Measurements from ENCODE around the gene CUL7.

The CUL7 gene

GRCh38 chr6:43091020-43091419 is 37.4 kb upstream of the CUL7 start:
- Histone ChIP-seq H3K4me1 (ENCODE audit: insufficient read depth, low read length, poor library complexity, severe bottlenecking) (peaks cover 26% of the 10 kb centered on the region), H3K4me2 (ENCODE audit: low read depth, low read length, poor library complexity, severe bottlenecking) (no peak overlapping the region), H3K4me3 (ENCODE audit: low read length, poor library complexity, severe bottlenecking) (no peak overlapping the region), H4K20me1 (ENCODE audit: insufficient read depth, low read length, poor library complexity, severe bottlenecking) (peaks cover 17% of the 10 kb centered on the region), H3K36me3 (ENCODE audit: insufficient read depth, low read length) (no peaks in the 10 kb centered on the region), H3K79me2 (ENCODE audit: insufficient read depth, low read length) (peaks cover 76% of the 10 kb centered on the region), H3F3A (ENCODE audit: low read depth) (no peaks in the 10 kb centered on the region), H3K9me3 (ENCODE audit: insufficient read depth, low read depth, low read length) (no peaks in the 10 kb centered on the region), H3K9ac (ENCODE audit: low read depth, low read length, poor library complexity, severe bottlenecking) (no peak overlapping the region), H3K27me3 (ENCODE audit: insufficient read depth, low read length, poor library complexity, severe bottlenecking) (no peaks in the 10 kb centered on the region), H2AFZ (ENCODE audit: low read length) (no peak overlapping the region), H3K9me2 (replicated peaks; ENCODE audit: low read depth, low read length) (no peaks in the 10 kb centered on the region)
- TF ChIP-seq EZH2phosphoT487 (IDR thresholded peaks at IDR 0.05; ENCODE audit: borderline replicate concordance) (no peak), CTCF (conservative IDR thresholded peaks at IDR 0.05; ENCODE audit: low read length) (no peak)

DNA sequence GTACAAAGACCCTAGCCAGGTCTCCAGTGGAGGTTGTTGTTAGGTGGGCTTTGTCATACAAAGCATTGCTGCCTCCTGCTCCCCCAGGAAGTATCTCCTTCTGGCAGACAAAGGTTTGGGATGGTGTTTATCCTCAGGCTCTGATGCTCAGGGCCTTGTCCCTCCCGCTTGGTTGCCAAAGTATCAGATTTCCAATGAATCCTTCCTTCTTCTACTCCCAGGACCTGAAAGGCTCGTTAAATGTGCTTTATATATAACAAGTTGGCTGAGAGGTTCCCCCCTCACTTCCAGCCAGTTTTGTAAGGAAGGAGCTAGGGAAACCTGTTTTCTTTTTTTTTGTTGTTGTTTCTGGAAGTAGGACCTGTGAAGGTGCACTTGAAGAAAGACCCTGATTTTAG is 36.9 kb upstream of the CUL7 start:
- Histone ChIP-seq H3K9me2 (replicated peaks; ENCODE audit: low read depth, low read length) (no peaks in the 10 kb centered on the region), H3K4me2 (ENCODE audit: low read depth, low read length, poor library complexity, severe bottlenecking) (no peak overlapping the region), H3K9me3 (ENCODE audit: insufficient read depth, low read depth, low read length) (no peaks in the 10 kb centered on the region), H4K20me1 (ENCODE audit: insufficient read depth, low read length, poor library complexity, severe bottlenecking) (peaks cover 17% of the 10 kb centered on the region), H3F3A (ENCODE audit: low read depth) (no peaks in the 10 kb centered on the region), H3K36me3 (ENCODE audit: insufficient read depth, low read length) (no peaks in the 10 kb centered on the region), H3K9ac (ENCODE audit: low read depth, low read length, poor library complexity, severe bottlenecking) (no peak overlapping the region), H3K4me1 (ENCODE audit: insufficient read depth, low read length, poor library complexity, severe bottlenecking) (peaks cover 29% of the 10 kb centered on the region), H3K79me2 (ENCODE audit: insufficient read depth, low read length) (peaks cover 76% of the 10 kb centered on the region), H3K27me3 (ENCODE audit: insufficient read depth, low read length, poor library complexity, severe bottlenecking) (no peaks in the 10 kb centered on the region), H2AFZ (ENCODE audit: low read length) (no peak overlapping the region), H3K4me3 (ENCODE audit: low read length, poor library complexity, severe bottlenecking) (no peak overlapping the region)
- TF ChIP-seq CTCF (conservative IDR thresholded peaks at IDR 0.05; ENCODE audit: low read length) = no peak
- TF ChIP-seq EZH2phosphoT487 (IDR thresholded peaks at IDR 0.05; ENCODE audit: borderline replicate concordance) = no peak

GRCh38 chr6:43089874-43090558 is 36.4 kb upstream of the CUL7 start:
- peaks cover 29% of the 10 kb centered on the region for H3K4me1 ChIP-seq (ENCODE audit: insufficient read depth, low read length, poor library complexity, severe bottlenecking)
- no peak overlapping the region for H3K4me2 ChIP-seq (ENCODE audit: low read depth, low read length, poor library complexity, severe bottlenecking)
- no peak overlapping the region for H3K9ac ChIP-seq (ENCODE audit: low read depth, low read length, poor library complexity, severe bottlenecking)

More at GRCh38 chr6:43089874-43090558, 36.4 kb upstream of the CUL7 start:
- Histone ChIP-seq H3K4me3 (ENCODE audit: low read length, poor library complexity, severe bottlenecking) (no peak overlapping the region), H3K27me3 (ENCODE audit: insufficient read depth, low read length, poor library complexity, severe bottlenecking) (no peaks in the 10 kb centered on the region), H3K9me3 (ENCODE audit: insufficient read depth, low read depth, low read length) (no peaks in the 10 kb centered on the region), H2AFZ (ENCODE audit: low read length) (no peak overlapping the region), H4K20me1 (ENCODE audit: insufficient read depth, low read length, poor library complexity, severe bottlenecking) (peaks cover 17% of the 10 kb centered on the region), H3K9me2 (replicated peaks; ENCODE audit: low read depth, low read length) (no peaks in the 10 kb centered on the region), H3K79me2 (ENCODE audit: insufficient read depth, low read length) (peaks cover 81% of the 10 kb centered on the region), H3K36me3 (ENCODE audit: insufficient read depth, low read length) (no peaks in the 10 kb centered on the region), H3F3A (ENCODE audit: low read depth) (no peaks in the 10 kb centered on the region)
- no peak for TF ChIP-seq EZH2phosphoT487 (IDR thresholded peaks at IDR 0.05; ENCODE audit: borderline replicate concordance)
- no peak for TF ChIP-seq CTCF (conservative IDR thresholded peaks at IDR 0.05; ENCODE audit: low read length)
